GM12892 (cell line): ENCODE measurements around the gene TUBB8B.
"Not testable (repeated sequence)": the region's sequence is repeated elsewhere in the genome, so short reads cannot be mapped to it uniquely, and the experiment has no call there.

ENCODE experiments used
- POLR2A ChIP-seq: IDR thresholded peaks from 2 replicates; pipeline ENCODE4 v1.6.1; 2011; ENCODE audit warnings: low read depth, low read length, control low read depth
- POLR2AphosphoS5 ChIP-seq: IDR thresholded peaks from 2 replicates; pipeline ENCODE4 v1.6.1; 2011; ENCODE audit warnings: low read depth, low read length, control low read depth
- TAF1 ChIP-seq: IDR thresholded peaks from 2 replicates; pipeline ENCODE4 v1.6.1; 2011; ENCODE audit warnings: low read depth, mild to moderate bottlenecking, control low read depth, low read length, borderline replicate concordance

- TF ChIP-seq TAF1, POLR2A, POLR2AphosphoS5: not testable (repeated sequence)
These were observed 39.5 kb downstream of the TUBB8B start for GRCh38 chr18:9937-10336.
